ENCODE results near the gene LCN2. TPM values are rescaled to one million over a fixed set of nuclear protein-coding genes. Genes with fewer than 3 reads are reported as not detected.

The LCN2 gene
- total and polyA plus RNA-seq, 2 experiments from 2014 or later, result 2.0 TPM; not detected in 1

DNA sequence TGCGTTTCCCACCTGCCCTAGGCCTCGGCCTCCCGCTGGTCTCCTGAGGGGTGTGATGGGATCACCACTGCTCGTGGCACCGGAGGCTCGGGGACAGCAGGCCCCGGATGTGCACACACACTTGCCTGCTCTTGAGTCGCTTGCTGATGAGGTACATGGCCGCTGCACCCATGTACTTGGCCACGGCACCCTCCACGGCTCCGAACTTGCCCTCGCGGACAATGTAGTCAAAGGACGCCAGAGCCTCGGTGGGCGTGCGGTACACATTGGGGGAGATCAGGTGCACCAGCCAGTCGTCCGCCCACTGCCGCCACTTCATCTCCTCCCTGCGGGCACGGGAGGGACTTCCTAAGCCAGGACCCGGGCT, 26.5 kb upstream of the LCN2 start:
- ATAC-seq (no peak), DNase-seq (ENCODE audit: low spot score) (no peak)
- peaks cover 20% of the 10 kb centered on the region for H3K4me1 Mint-ChIP-seq
- no peak overlapping the region for H3K27ac ChIP-seq (ENCODE audit: low read depth)
- no peak for TF ChIP-seq NANOG (IDR thresholded peaks at IDR 0.05; ENCODE audit: borderline replicate concordance)
- TF ChIP-seq ZNF331 (CRISPR knock-in tag; IDR thresholded peaks at IDR 0.05; ENCODE audit: low read depth), result no peak
- TF ChIP-seq, protein P1, sequence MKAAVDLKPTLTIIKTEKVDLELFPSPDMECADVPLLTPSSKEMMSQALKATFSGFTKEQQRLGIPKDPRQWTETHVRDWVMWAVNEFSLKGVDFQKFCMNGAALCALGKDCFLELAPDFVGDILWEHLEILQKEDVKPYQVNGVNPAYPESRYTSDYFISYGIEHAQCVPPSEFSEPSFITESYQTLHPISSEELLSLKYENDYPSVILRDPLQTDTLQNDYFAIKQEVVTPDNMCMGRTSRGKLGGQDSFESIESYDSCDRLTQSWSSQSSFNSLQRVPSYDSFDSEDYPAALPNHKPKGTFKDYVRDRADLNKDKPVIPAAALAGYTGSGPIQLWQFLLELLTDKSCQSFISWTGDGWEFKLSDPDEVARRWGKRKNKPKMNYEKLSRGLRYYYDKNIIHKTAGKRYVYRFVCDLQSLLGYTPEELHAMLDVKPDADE (IDR thresholded peaks at IDR 0.05), result no peak
- no peak for TF ChIP-seq JUNB (IDR thresholded peaks at IDR 0.05; ENCODE audit: unreplicated experiment)
- TF ChIP-seq STAT1 (IDR thresholded peaks at IDR 0.05; ENCODE audit: unreplicated experiment), result no peak
- no peak for TF ChIP-seq POLR2AphosphoS5 (IDR thresholded peaks at IDR 0.05; ENCODE audit: low read depth)
- TF ChIP-seq ZNF114 (CRISPR knock-in tag; IDR thresholded peaks at IDR 0.05), result no peak
- TF ChIP-seq EZH2phosphoT487 (IDR thresholded peaks at IDR 0.05; ENCODE audit: unreplicated experiment), result no peak
- TF ChIP-seq CREB1 (CRISPR knock-in tag; IDR thresholded peaks at IDR 0.05; ENCODE audit: low read depth), result no peak
- TF ChIP-seq, protein P2, sequence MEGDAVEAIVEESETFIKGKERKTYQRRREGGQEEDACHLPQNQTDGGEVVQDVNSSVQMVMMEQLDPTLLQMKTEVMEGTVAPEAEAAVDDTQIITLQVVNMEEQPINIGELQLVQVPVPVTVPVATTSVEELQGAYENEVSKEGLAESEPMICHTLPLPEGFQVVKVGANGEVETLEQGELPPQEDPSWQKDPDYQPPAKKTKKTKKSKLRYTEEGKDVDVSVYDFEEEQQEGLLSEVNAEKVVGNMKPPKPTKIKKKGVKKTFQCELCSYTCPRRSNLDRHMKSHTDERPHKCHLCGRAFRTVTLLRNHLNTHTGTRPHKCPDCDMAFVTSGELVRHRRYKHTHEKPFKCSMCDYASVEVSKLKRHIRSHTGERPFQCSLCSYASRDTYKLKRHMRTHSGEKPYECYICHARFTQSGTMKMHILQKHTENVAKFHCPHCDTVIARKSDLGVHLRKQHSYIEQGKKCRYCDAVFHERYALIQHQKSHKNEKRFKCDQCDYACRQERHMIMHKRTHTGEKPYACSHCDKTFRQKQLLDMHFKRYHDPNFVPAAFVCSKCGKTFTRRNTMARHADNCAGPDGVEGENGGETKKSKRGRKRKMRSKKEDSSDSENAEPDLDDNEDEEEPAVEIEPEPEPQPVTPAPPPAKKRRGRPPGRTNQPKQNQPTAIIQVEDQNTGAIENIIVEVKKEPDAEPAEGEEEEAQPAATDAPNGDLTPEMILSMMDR (conservative IDR thresholded peaks at IDR 0.05; ENCODE audit: low read depth in 2 of 2), result no peak
- TF ChIP-seq, protein P3, sequence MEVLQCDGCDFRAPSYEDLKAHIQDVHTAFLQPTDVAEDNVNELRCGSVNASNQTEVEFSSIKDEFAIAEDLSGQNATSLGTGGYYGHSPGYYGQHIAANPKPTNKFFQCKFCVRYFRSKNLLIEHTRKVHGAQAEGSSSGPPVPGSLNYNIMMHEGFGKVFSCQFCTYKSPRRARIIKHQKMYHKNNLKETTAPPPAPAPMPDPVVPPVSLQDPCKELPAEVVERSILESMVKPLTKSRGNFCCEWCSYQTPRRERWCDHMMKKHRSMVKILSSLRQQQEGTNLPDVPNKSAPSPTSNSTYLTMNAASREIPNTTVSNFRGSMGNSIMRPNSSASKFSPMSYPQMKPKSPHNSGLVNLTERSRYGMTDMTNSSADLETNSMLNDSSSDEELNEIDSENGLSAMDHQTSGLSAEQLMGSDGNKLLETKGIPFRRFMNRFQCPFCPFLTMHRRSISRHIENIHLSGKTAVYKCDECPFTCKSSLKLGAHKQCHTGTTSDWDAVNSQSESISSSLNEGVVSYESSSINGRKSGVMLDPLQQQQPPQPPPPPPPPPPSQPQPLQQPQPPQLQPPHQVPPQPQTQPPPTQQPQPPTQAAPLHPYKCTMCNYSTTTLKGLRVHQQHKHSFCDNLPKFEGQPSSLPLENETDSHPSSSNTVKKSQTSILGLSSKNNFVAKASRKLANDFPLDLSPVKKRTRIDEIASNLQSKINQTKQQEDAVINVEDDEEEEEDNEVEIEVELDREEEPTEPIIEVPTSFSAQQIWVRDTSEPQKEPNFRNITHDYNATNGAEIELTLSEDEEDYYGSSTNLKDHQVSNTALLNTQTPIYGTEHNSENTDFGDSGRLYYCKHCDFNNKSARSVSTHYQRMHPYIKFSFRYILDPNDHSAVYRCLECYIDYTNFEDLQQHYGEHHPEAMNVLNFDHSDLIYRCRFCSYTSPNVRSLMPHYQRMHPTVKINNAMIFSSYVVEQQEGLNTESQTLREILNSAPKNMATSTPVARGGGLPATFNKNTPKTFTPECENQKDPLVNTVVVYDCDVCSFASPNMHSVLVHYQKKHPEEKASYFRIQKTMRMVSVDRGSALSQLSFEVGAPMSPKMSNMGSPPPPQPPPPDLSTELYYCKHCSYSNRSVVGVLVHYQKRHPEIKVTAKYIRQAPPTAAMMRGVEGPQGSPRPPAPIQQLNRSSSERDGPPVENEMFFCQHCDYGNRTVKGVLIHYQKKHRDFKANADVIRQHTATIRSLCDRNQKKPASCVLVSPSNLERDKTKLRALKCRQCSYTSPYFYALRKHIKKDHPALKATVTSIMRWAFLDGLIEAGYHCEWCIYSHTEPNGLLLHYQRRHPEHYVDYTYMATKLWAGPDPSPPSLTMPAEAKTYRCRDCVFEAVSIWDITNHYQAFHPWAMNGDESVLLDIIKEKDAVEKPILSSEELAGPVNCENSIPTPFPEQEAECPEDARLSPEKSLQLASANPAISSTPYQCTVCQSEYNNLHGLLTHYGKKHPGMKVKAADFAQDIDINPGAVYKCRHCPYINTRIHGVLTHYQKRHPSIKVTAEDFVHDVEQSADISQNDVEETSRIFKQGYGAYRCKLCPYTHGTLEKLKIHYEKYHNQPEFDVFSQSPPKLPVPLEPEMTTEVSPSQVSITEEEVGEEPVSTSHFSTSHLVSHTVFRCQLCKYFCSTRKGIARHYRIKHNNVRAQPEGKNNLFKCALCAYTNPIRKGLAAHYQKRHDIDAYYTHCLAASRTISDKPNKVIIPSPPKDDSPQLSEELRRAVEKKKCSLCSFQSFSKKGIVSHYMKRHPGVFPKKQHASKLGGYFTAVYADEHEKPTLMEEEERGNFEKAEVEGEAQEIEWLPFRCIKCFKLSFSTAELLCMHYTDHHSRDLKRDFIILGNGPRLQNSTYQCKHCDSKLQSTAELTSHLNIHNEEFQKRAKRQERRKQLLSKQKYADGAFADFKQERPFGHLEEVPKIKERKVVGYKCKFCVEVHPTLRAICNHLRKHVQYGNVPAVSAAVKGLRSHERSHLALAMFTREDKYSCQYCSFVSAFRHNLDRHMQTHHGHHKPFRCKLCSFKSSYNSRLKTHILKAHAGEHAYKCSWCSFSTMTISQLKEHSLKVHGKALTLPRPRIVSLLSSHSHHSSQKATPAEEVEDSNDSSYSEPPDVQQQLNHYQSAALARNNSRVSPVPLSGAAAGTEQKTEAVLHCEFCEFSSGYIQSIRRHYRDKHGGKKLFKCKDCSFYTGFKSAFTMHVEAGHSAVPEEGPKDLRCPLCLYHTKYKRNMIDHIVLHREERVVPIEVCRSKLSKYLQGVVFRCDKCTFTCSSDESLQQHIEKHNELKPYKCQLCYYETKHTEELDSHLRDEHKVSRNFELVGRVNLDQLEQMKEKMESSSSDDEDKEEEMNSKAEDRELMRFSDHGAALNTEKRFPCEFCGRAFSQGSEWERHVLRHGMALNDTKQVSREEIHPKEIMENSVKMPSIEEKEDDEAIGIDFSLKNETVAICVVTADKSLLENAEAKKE (CRISPR knock-in tag; IDR thresholded peaks at IDR 0.05), result no peak
- no peak for TF ChIP-seq EZH2 (IDR thresholded peaks at IDR 0.05; ENCODE audit: low read depth, unreplicated experiment)
- TF ChIP-seq, protein P4, sequence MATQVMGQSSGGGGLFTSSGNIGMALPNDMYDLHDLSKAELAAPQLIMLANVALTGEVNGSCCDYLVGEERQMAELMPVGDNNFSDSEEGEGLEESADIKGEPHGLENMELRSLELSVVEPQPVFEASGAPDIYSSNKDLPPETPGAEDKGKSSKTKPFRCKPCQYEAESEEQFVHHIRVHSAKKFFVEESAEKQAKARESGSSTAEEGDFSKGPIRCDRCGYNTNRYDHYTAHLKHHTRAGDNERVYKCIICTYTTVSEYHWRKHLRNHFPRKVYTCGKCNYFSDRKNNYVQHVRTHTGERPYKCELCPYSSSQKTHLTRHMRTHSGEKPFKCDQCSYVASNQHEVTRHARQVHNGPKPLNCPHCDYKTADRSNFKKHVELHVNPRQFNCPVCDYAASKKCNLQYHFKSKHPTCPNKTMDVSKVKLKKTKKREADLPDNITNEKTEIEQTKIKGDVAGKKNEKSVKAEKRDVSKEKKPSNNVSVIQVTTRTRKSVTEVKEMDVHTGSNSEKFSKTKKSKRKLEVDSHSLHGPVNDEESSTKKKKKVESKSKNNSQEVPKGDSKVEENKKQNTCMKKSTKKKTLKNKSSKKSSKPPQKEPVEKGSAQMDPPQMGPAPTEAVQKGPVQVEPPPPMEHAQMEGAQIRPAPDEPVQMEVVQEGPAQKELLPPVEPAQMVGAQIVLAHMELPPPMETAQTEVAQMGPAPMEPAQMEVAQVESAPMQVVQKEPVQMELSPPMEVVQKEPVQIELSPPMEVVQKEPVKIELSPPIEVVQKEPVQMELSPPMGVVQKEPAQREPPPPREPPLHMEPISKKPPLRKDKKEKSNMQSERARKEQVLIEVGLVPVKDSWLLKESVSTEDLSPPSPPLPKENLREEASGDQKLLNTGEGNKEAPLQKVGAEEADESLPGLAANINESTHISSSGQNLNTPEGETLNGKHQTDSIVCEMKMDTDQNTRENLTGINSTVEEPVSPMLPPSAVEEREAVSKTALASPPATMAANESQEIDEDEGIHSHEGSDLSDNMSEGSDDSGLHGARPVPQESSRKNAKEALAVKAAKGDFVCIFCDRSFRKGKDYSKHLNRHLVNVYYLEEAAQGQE (IDR thresholded peaks at IDR 0.05; ENCODE audit: unreplicated experiment), result no peak
- no peaks in the 10 kb centered on the region for H3K9me2 ChIP-seq (ENCODE audit: insufficient read depth)
- peaks cover 43% of the 10 kb centered on the region for H3K36me3 Mint-ChIP-seq (ENCODE audit: low read depth)
- peaks cover 27% of the 10 kb centered on the region for H3K27me3 Mint-ChIP-seq (ENCODE audit: insufficient read depth, low read depth, poor library complexity)
- no peak overlapping the region for H3K4me3 ChIP-seq
- H3K36me3 ChIP-seq (ENCODE audit: insufficient read depth), result 0 out of 2 replicates have a peak, but pooled peaks cover 4% of the 10 kb centered on the region
- no peak overlapping the region for H3K27ac Mint-ChIP-seq
- H3F3A ChIP-seq (replicated peaks; ENCODE audit: low read depth), result peaks cover 11% of the 10 kb centered on the region; the same call in 1 of the 2 replicates
- H3K4me2 ChIP-seq, result no peak overlapping the region
- peaks cover 9% of the 10 kb centered on the region for H4K20me1 ChIP-seq (replicated peaks; ENCODE audit: insufficient read depth)
- no peaks in the 10 kb centered on the region for H3K9me3 Mint-ChIP-seq
- H3K27me3 ChIP-seq (ENCODE audit: insufficient read depth), result no peaks in the 10 kb centered on the region
- H3K79me2 ChIP-seq (replicated peaks; ENCODE audit: insufficient read depth), result peaks cover 25% of the 10 kb centered on the region
- no peak overlapping the region for H2AFZ ChIP-seq
- H3K4me3 Mint-ChIP-seq, result no peak overlapping the region
- peaks cover 18% of the 10 kb centered on the region; the same call in 1 of the 2 replicates for H3K4me1 ChIP-seq (ENCODE audit: insufficient read depth)

Measured in GM23338 (cell line).